NCI-H460 (cell line): ENCODE data around the gene DGKA. TPM values are rescaled to one million over a fixed set of nuclear protein-coding genes. Genes with fewer than 3 reads are reported as not detected.

Experiments used
- DNase-seq: peaks from one replicate; pipeline ENCODE4 v3.0.0-alpha.2; 2016; ENCODE audit warnings: low read depth; ENCODE audit errors: extremely low read depth
- total RNA-seq: library from RNA; depleted of rRNA; stranded (reverse); fragments of >200 nt; shearing (Covaris generic); gene quantifications from 2 replicates; pipeline ENCODE4 v1.2.3, GENCODE V29; 2014

The DGKA gene
- total RNA-seq, 1 experiment from 2014 or later = 14.1 TPM

DNA sequence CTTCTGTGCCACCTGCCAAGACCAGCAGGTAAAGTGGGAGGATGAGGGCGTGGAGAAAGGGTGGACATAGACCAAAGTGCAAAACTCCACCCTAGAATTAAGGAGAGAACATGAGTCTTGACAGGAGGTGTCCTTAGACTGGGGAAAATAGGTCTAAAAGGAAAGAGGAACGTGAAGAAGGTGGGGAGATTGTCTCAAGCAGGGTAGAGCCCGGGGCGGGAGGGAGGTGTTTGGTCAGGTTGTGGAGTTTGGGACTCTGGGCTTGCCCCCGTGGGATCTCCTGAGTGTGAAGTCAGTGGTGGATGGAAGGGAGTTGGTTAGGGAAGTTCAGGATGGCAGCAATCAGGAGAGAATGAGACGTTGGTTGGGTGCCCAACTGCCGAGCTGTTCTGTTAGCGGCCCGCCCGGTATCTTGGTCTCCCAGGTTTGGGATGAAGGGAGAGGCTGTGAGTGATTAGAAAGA is 386 bp downstream of the DGKA start:
- DNase-seq = no peak

DNA sequence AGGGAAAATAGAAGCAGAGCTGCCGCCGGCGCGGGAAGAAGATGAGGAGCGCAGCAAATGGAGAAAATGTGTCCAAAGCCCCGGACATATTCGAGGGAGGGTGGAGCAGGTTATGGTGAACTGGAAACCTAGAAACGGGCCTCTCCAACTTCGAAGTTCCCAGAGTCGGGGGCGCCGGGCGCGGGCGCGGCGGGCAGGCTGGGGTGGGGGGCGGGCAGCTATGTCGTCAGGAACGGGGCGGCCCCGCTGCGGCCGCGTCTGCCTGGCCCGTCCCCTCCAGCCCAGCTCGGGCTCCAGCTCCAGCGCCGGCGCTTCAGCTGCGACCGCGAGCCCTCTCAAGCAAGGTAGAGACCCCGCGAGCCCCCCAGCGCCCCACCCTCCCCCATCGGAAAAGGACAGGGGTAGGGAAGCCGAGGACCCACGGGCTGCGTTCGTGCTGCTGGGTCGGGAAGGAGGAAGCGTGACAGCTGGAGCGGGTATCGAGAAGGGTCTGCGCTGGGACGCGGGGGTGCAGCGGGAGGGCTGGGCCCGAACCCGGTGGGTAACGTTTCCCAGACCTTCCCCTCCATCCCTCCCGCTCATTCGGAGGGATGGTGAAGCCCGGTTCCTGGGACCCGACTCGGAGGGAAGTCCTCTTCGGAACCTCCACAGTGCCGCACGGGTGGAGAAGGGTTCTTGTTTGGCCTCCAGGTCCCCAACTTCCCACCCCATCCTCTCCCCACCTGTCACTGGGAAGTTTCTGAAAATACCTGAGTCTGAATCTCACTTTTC is 1.0 kb downstream of the DGKA start:
- DNase-seq = no peak

DNA sequence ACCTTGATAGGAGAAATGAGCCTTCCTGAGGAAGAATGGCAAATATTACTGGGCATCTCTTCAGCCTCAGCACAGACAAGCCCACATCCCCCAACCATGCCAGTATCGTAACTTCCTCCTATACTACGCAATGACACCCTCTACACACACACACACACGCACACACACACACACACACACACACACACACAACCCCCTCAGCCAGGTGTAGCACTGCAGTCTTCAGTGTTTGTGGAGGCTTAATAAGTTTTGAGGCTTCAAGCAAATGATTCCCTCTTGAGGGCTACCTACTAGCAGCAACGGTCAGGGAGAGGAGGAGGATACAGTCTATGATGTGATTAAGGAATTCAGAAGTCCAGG is 1.6 kb downstream of the DGKA start:
- no peak for DNase-seq

GRCh38 chr12:55933169-55933798 is 2.3 kb downstream of the DGKA start:
- DNase-seq = no peak

- no peak for DNase-seq
Observed at GRCh38 chr12:55933799-55934742, 3.1 kb downstream of the DGKA start.

DNA sequence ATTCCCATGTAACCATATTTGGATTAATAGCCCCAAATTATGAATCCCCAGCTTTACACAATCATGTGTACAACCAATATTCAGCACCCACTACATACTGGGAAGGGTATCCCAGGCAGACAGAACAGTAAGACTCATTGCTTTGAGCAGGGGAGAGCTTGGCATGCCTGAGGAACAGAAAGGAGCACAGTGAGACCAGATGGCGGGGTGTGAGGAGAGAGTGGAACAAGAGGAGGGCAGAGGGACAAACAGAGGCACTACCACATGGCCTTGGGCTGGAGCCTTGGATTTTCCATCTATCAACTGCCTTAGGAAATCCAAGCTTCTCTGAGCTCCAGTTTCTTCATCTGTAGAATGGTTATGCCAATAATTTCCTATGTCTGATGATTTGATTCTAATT is 3.8 kb downstream of the DGKA start:
- no peak for DNase-seq

GRCh38 chr12:55935738-55936151 is 4.8 kb downstream of the DGKA start:
- no peak for DNase-seq

DNA sequence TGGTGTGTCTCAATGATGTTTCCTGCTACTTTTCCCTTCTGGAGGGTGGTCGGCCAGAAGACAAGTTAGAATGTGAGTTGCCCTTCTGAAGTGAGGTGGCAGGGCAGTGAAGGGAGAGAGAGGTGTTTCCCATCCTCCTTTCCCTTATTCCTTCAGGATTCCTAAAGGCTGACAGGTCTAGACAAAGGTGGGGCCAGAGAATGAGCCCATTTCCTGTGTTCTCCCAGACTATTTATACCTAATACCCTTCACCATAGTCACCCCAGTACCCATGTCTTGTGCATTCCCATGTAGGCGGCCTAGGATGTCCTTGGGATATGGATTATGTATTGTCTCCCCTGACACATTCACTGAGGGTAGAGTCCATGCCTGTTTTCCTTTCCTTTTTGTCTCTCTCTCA is 7.0 kb downstream of the DGKA start:
- DNase-seq = no peak

GRCh38 chr12:55938826-55939501 is 8.0 kb downstream of the DGKA start:
- no peak for DNase-seq

DNA sequence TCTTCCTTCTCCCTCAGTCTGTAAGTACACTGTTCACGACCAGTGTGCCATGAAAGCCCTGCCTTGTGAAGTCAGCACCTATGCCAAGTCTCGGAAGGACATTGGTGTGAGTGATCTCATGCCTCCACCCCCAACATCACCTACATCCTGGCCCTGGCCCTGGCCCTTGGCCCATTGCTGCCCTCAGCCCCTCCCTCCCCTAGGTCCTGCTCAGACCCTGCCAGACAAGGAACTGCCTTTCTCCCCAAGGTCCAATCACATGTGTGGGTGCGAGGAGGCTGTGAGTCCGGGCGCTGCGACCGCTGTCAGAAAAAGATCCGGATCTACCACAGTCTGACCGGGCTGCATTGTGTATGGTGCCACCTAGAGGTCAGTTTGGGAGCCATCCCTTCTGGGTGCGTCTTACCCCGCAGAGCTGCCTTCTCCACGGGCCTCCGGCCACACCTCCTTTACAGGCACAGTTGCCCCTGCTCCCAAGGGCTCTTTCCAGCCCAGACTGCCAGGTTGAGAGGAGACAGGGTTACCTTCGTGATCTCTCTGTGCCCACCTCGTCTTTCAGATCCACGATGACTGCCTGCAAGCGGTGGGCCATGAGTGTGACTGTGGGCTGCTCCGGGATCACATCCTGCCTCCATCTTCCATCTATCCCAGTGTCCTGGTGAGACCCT is 9.2 kb downstream of the DGKA start:
- peak; percentile 83 for DNase-seq

- DNase-seq = no peak
Observed at GRCh38 chr12:55942055-55942454, 11.1 kb downstream of the DGKA start.

DNA sequence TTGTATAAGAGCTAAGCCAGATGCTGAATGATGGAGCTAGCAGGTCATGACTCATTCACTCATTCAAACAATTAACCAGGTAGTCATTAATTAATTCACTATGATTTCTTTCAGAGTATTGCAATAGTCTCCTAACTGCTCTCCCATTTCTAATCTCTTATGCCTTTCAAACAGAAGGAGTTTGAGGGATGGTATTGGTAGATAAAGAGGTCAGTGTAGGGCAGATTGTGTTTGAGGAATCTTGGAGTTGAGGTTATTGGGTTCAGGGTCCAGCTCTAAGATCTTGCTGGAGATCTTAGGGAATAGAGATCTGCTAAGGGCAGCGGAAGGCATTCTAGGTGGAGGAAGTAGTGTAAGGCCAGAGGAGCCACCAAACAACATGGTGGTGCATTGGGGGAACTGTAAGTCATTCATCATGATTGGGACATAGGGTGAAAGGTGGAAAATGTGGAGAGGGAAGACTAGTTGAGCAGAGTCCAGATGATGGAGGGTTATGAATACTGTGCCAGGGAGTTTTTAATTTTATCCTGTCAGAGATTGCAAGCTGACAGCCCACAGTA is 11.7 kb downstream of the DGKA start:
- no peak for DNase-seq

DNA sequence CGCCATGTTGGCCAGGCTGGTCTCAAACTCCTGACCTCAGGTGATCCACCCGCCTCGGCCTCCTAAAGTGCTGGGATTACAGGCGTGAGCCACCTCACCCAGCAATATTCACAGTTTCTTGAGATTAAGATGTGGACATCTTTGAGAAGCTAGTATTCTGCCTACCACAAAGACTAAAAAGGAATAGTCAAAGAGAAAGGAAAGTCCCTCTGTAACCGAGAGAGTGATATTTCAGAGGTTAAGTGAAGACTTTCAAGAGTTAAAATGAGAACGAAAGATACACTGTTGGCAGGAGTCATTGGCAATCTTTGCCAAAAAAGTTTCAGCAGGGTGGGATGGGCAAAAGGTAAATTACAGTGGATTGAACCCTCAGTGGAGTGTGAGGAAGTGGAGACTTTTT is 15.6 kb downstream of the DGKA start:
- DNase-seq = no peak

GRCh38 chr12:55955344-55955743 is 24.4 kb downstream of the DGKA start:
- no peak for DNase-seq

- DNase-seq = no peak
Observed at GRCh38 chr12:55955800-55956508, 25.0 kb downstream of the DGKA start.

- DNase-seq = no peak
Observed at GRCh38 chr12:55957106-55957859, 26.3 kb downstream of the DGKA start.

- no peak for DNase-seq
Observed at GRCh38 chr12:55963760-55964159, 32.8 kb downstream of the DGKA start.

- no peak for DNase-seq
Observed at GRCh38 chr12:55965240-55965639, 34.3 kb downstream of the DGKA start.
